Heart left ventricle (tissue), 16 donors: ENCODE data around the gene CAV2. TPM values are rescaled to one million over a fixed set of nuclear protein-coding genes. Genes with fewer than 3 reads are reported as not detected.

Source experiments
- ATAC-seq, 4 donors: fragments of 200-7000 bp; cut with Tn5 transposase; one replicate each; pipeline ENCODE4 v1.9.1; 2020 to 2022; ENCODE audit warnings: moderate library complexity in 4 of 4, mild to moderate bottlenecking in 3 of 4, moderate number of reproducible peaks in 1 of 4
- DNase-seq, 5 donors: peaks; one replicate each; pipeline ENCODE4 v3.0.0-alpha.2; 2020
- H3K27ac ChIP-seq, 12 donors: fragments of 200-600 bp; sonication (generic) in 4 of 12; one replicate each; pipeline versions ENCODE4 v1.5.0 to v1.8.0; 2016 to 2022; ENCODE audit warnings: mild to moderate bottlenecking in 2 of 12
- H3K27me3 ChIP-seq, 9 donors: fragments of 200-600 bp; sonication (generic) in 2 of 9; one replicate each; pipeline versions ENCODE4 v1.5.1 to v1.8.0; 2016 to 2022; ENCODE audit warnings: mild to moderate bottlenecking in 3 of 9
- H3K36me3 ChIP-seq, 9 donors: fragments of 200-600 bp; sonication (generic) in 2 of 9; one replicate each; pipeline versions ENCODE4 v1.5.0 to v1.8.0; 2018 to 2022; ENCODE audit warnings: mild to moderate bottlenecking in 2 of 9
- H3K4me1 ChIP-seq, 12 donors: fragments of 200-600 bp; sonication (generic) in 4 of 12; one replicate each; pipeline versions ENCODE4 v1.5.0 to v1.8.0; 2016 to 2022; ENCODE audit warnings: mild to moderate bottlenecking in 3 of 12
- H3K4me3 ChIP-seq, 12 donors: fragments of 200-600 bp; sonication (generic) in 4 of 12; one replicate each; pipeline versions ENCODE4 v1.5.0 to v1.8.0; 2017 to 2022; ENCODE audit warnings: mild to moderate bottlenecking in 9 of 12, moderate library complexity in 4 of 12
- H3K9me3 ChIP-seq, 12 donors: fragments of 200-600 bp; sonication (generic) in 4 of 12; one replicate each; pipeline versions ENCODE4 v1.5.0 to v1.8.0; 2016 to 2022; ENCODE audit warnings: mild to moderate bottlenecking in 1 of 12
- POLR2A ChIP-seq, 2 donors: fragments of 450-650 bp; IDR thresholded peaks; one replicate each; pipeline ENCODE4 v1.6.1; 2017; ENCODE audit warnings: antibody characterized with exemption in 2 of 2, mild to moderate bottlenecking in 2 of 2, moderate library complexity in 2 of 2
- WGBS, 4 donors: extraction: QIAGEN DNeasy Blood & Tissue Kit in 2 of 4; methylation state at CpG; one replicate each; pipeline versions ENCODE4 v1.1.5 to v1.1.7; 2013 to 2018; 5-methylcytosine and 5-hydroxymethylcytosine counted together
- intact Hi-C, 10 donors: fragments of 100-400 bp; cut with DNase I; formaldehyde crosslinking; loops; one replicate each; pipeline versions ENCODE4 v1.11.1 to v1.14.2; 2022
- polyA plus RNA-seq, 2 donors: library from polyadenylated mRNA; stranded (reverse); fragments of 200-250 nt; gene quantifications; one replicate each; pipeline ENCODE4 v1.2.3, GENCODE V29; 2013
- total RNA-seq, 9 donors: library from RNA; depleted of rRNA in 2 of 9; stranded (reverse); fragments of >200 nt in 2 of 9; fragmentation: NEBNext Ultra II Directional in 3 of 9; extraction: Animal tissue kit (Norgen Biotek cat#: 25700) in 3 of 9; gene quantifications; one replicate each; pipeline versions ENCODE4 v1.1.0 to v1.2.4, GENCODE V29; 2016 to 2023
- TF ChIP-seq, protein P1 (sequence below), 12 donors: fragments of 200-600 bp; sonication (generic) in 4 of 12; IDR thresholded peaks; one replicate each; pipeline versions ENCODE4 v1.5.0 to v1.8.0; 2018 to 2022; ENCODE audit warnings: antibody characterized with exemption in 12 of 12, mild to moderate bottlenecking in 5 of 12
- donor health status: ischemic (EF 13 %, LVEDD 7.1; RV severe dilation, severe dysfunction).
- donor health status: healthy with polysubstance abuse.
- donor health status: DM: no; HTN: yes; CAD: no.
- donor health status: DM: no; HTN: no; CAD: no.
- donor health status: ischemic (EF 25% LVEDD 6.9; RV normal size, moderate dysfunction).
- donor health status: ischemic (EF 25% LVEDD 5.7; RV mildly dilated, moderate dysfunction).
- donor health status: healthy.
- donor health status: DM: yes; HTN: yes; CAD: no.
- donor health status: ischemic (EF 35%, LVEDD 5.7; RV mildly dilated, moderate dysfunction).
- donor health status: nonischemic (EF 11% LVEDD 7.7; RV severe dilation, severe dysfunction).
- donor health status: DM: yes; HTN: yes; CAD: no.
- donor health status: PGD.
- donor health status: ischemic (EF 29% LVEDD 5.4; RV normal size, mild dysfunction).
- donor health status: nonischemic (EF 23%, LVEDD 6.1; RV moderate dilation, normal function).

Gene CAV2
- total and polyA plus RNA-seq, 11 donors: 66.3 to 345 (median 236) TPM

DNA sequence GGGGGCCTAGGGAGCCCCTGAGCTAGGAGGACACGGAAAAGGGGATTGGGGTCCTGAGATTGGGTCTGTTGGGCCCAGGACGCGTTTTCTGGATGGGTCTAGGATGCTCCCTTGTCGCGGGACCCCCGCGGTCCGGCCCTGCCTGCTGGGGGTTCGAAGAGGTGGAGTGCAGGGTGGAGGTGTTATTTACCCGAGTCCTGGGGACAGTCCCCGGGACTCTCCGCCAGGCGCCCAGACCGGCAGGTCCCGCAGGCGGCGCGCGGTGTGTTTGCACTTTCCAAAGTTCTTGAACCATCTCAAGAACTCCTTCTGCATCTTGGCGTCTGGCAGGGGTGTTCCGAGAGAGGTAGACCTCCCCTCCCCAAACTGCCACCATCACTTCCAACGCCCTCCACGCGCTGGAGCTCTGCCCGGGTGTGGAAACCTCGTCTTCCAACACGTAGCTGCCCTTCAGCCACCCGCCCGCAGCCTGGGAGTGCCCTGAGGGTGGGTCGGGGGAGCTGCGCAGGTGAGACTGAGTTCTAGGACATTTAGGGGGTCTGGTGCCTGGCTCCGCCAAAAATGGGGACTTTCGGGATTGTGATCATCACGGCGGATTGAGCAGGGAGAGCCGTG lies 25.9 kb downstream of the CAV2 start:
- ATAC-seq (peak; percentile 30 to 52 (median 32)), DNase-seq (peak; percentile 44 to 74 (median 58))
- Histone ChIP-seq H3K27ac (peak overlapping the region; percentile 91 to 99 (median 98)), H3K9me3 (no peaks in the 10 kb centered on the region), H3K4me1 (peaks cover 5 to 52% (median 36%) of the 10 kb centered on the region in 12 donors), H3K36me3 (peaks cover 0 to 34% (median 8%) of the 10 kb centered on the region in 9 donors), H3K4me3 (peak overlapping the region; percentile 70 to 92 (median 86)), H3K27me3 (peaks cover 0 to 24% (median 0%) of the 10 kb centered on the region in 9 donors)
- WGBS, 4 donors: 0 to 2% (median 0%) methylated on average over 27 to 36 of the region's 36 CpGs
- intact Hi-C loops: loop anchor here (2.0 to 10.0 kb wide), 21 partner anchors 25 to 337 kb away; partner anchors contain the start of gene CAPZA2 (in 1 of the 10)
- TF ChIP-seq POLR2A (IDR thresholded peaks at IDR 0.05): no peak
- TF ChIP-seq, protein P1, sequence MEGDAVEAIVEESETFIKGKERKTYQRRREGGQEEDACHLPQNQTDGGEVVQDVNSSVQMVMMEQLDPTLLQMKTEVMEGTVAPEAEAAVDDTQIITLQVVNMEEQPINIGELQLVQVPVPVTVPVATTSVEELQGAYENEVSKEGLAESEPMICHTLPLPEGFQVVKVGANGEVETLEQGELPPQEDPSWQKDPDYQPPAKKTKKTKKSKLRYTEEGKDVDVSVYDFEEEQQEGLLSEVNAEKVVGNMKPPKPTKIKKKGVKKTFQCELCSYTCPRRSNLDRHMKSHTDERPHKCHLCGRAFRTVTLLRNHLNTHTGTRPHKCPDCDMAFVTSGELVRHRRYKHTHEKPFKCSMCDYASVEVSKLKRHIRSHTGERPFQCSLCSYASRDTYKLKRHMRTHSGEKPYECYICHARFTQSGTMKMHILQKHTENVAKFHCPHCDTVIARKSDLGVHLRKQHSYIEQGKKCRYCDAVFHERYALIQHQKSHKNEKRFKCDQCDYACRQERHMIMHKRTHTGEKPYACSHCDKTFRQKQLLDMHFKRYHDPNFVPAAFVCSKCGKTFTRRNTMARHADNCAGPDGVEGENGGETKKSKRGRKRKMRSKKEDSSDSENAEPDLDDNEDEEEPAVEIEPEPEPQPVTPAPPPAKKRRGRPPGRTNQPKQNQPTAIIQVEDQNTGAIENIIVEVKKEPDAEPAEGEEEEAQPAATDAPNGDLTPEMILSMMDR (IDR thresholded peaks at IDR 0.05): no peak

DNA sequence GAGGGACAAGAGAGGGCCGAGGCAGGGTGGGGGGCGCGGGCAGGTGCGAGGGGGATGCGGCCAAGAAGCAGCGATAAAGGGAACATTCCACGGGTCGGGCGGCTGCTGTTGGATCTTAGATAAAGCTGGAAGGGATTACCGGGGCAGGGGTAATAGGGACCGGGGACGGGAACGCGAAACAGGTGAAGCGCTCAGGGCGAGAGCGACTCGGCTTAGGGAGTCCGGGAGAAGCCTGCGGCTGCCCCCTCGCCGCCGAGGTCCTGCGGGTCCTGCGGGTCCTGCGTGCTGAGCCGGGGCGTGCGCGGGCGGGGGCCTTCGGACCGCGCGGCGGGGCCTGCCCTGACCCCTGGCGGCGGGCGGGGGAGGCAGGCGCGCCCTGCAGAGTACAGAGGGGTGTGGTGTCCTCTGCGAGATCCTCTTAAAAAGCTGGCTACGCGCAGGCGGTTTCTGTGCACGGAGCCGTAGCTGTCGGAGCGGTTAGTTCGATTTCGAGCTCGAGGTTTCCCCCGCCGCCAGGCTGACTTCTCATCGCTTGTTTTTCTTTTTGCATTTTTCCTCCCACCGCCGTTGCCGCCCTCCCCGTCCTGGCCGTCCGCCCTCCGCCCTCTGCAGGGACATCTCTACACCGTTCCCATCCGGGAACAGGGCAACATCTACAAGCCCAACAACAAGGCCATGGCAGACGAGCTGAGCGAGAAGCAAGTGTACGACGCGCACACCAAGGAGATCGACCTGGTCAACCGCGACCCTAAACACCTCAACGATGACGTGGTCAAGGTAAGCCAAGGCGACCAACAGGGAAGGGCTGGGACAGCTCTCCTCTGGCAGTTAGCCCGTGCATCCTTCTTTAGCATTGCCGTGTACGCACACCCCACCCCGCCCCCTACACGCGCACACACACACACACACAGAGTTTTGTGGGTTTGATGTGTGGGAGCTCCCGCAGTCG lies 26.6 kb downstream of the CAV2 start:
- intact Hi-C loops: loop anchor here (2.0 to 10.0 kb wide), 22 partner anchors 25 to 336 kb away; partner anchors contain the start of gene CAPZA2 (in 1 of the 10)
- TF ChIP-seq, protein P1 (IDR thresholded peaks at IDR 0.05): peak; percentile 55 to 99 (median 92)
- peak in 1 of 2 donors; percentile 71 for TF ChIP-seq POLR2A (IDR thresholded peaks at IDR 0.05)
- 1% methylated on average over 62 to 83 of the region's 83 CpGs for WGBS, 4 donors
- peak; percentile 86 to 91 (median 88) for DNase-seq
- ATAC-seq: peak; percentile 68 to 88 (median 82)
- peak overlapping the region; percentile 91 to 99 (median 98) for H3K27ac ChIP-seq
- peaks cover 0 to 24% (median 0%) of the 10 kb centered on the region in 9 donors for H3K27me3 ChIP-seq
- peaks cover 5 to 59% (median 43%) of the 10 kb centered on the region in 12 donors for H3K4me1 ChIP-seq
- H3K36me3 ChIP-seq: peaks cover 0 to 41% (median 8%) of the 10 kb centered on the region in 9 donors
- H3K9me3 ChIP-seq: no peaks in the 10 kb centered on the region
- peak overlapping the region; percentile 70 to 92 (median 86) for H3K4me3 ChIP-seq

DNA sequence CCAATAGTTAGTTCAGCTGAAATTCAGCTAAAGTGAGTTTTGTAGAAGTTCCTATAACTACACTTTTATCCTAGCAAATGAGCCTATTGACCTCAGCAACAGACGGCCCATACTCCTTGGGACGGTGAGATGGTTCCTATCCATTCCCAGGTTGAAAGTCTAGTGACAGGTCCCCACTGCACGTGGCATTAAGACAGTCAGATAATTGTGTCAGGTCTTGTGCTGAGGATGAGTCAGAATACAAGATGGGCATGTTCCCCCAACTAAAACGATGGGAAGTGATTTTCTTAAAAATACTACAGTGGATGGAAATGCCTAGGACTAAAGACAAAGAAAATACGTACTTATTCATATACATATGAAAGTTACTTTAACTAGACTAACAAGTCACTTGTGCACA lies 27.4 kb downstream of the CAV2 start:
- ATAC-seq (no peak), DNase-seq (no peak)
- Histone ChIP-seq H3K9me3 (no peaks in the 10 kb centered on the region), H3K27ac (peak overlapping the region; percentile 91 to 99 (median 98)), H3K27me3 (peaks cover 0 to 24% (median 0%) of the 10 kb centered on the region in 9 donors), H3K4me3 (peak overlapping the region; percentile 70 to 92 (median 86)), H3K4me1 (peaks cover 5 to 67% (median 45%) of the 10 kb centered on the region in 12 donors), H3K36me3 (peaks cover 0 to 49% (median 8%) of the 10 kb centered on the region in 9 donors)
- 8 to 15% (median 13%) methylated on average over 5 of the region's 5 CpGs for WGBS, 4 donors
- intact Hi-C loops: loop anchor here (2.0 to 10.0 kb wide), 19 partner anchors 45 to 335 kb away; partner anchors contain the start of gene CAPZA2 (in 1 of the 10)
- TF ChIP-seq POLR2A (IDR thresholded peaks at IDR 0.05): no peak
- TF ChIP-seq, protein P1 (IDR thresholded peaks at IDR 0.05): no peak
